Measurements from ENCODE around the gene THAP5. TPM values are rescaled to one million over a fixed set of nuclear protein-coding genes. Genes with fewer than 3 reads are reported as not detected.
A peak's percentile ranks its signal among the peaks of the same experiment; 100 is the strongest.

THAP5 gene
- total RNA-seq = 26.3 and 30.9 TPM in 2 replicates

- Histone ChIP-seq H3K4me3 (ENCODE audit: low read depth, low read length) (peak within 1 kb of the TSS; percentile 84), H3K27me3 (ENCODE audit: control insufficient read depth, insufficient read depth, low read length) (no peaks in the 10 kb centered on the region), H3K36me3 (ENCODE audit: control insufficient read depth, insufficient read depth, low read length) (no peaks in the 10 kb centered on the region)
- TF ChIP-seq CTCF (IDR thresholded peaks at IDR 0.05; ENCODE audit: insufficient read depth, low read length, poor library complexity, severe bottlenecking) = no peak
- DNase-seq (ENCODE audit: low read depth) = peak; percentile 98
Measured at GRCh38 chr7:108569381-108570145, at the start of gene THAP5, which contains the start of gene DNAJB9. TSS of gene THAP5 (minus strand) at chr7:108569706. CDS start at chr7:108569569, 137 bp downstream. TSS of gene DNAJB9 (plus strand) at chr7:108569874. CDS start at chr7:108571727, 1,853 bp downstream.

GRCh38 chr7:108618056-108618455 lies 48.5 kb upstream of the THAP5 start:
- no peak for DNase-seq (ENCODE audit: low read depth)
- H3K36me3 ChIP-seq (ENCODE audit: control insufficient read depth, insufficient read depth, low read length) = no peaks in the 10 kb centered on the region
- no peaks in the 10 kb centered on the region for H3K27me3 ChIP-seq (ENCODE audit: control insufficient read depth, insufficient read depth, low read length)
- no peak overlapping the region for H3K4me3 ChIP-seq (ENCODE audit: low read depth, low read length)
- TF ChIP-seq CTCF (IDR thresholded peaks at IDR 0.05; ENCODE audit: insufficient read depth, low read length, poor library complexity, severe bottlenecking) = no peak

DNA sequence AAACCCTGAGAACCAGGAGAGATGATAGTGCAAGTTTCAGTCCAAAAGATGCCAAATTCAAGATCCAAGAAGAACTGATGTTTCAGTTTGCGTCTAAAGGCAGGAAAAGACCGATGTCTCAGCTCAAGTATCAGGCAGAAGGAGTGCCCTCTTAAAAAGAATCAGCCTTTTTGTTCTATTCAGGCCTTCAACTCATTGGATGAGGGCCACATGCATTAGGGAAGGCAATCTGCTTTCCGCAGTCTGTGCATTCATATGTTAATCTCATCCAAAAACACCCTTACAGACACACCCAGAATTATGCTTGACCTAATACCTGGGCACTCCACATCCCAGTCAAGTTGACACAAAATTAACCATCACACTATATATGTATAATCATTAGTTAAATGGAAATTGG lies 45.4 kb upstream of the THAP5 start:
- DNase-seq (ENCODE audit: low read depth) = no peak
- TF ChIP-seq CTCF (IDR thresholded peaks at IDR 0.05; ENCODE audit: insufficient read depth, low read length, poor library complexity, severe bottlenecking) = no peak
- H3K27me3 ChIP-seq (ENCODE audit: control insufficient read depth, insufficient read depth, low read length) = no peaks in the 10 kb centered on the region
- H3K36me3 ChIP-seq (ENCODE audit: control insufficient read depth, insufficient read depth, low read length) = no peaks in the 10 kb centered on the region
- no peak overlapping the region for H3K4me3 ChIP-seq (ENCODE audit: low read depth, low read length)

DNA sequence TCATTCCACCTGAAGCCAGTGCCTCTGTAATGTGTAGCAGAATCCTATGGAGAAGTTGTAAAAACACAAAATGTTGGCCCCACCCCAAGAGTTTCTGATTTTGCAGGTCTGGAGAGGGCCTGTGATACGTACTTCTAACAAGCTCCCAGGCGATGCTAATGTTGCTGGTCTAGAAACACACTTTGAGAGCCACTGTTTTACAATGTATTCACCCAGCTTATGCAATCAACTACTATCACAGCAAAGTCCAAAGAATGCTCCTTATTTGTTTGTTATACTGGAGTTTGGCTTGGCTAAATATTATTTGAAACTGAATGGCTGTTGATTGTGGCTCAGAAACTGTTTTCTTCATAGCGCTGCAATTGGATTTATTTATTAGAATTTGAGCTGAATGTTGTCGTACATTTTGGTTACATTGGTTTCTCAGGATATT lies 44.5 kb upstream of the THAP5 start:
- Histone ChIP-seq H3K4me3 (ENCODE audit: low read depth, low read length) (no peak overlapping the region), H3K36me3 (ENCODE audit: control insufficient read depth, insufficient read depth, low read length) (no peaks in the 10 kb centered on the region), H3K27me3 (ENCODE audit: control insufficient read depth, insufficient read depth, low read length) (no peaks in the 10 kb centered on the region)
- no peak for DNase-seq (ENCODE audit: low read depth)
- TF ChIP-seq CTCF (IDR thresholded peaks at IDR 0.05; ENCODE audit: insufficient read depth, low read length, poor library complexity, severe bottlenecking) = no peak

- peak; percentile 55 for TF ChIP-seq CTCF (IDR thresholded peaks at IDR 0.05; ENCODE audit: insufficient read depth, low read length, poor library complexity, severe bottlenecking)
- no peak for DNase-seq (ENCODE audit: low read depth)
- H3K4me3 ChIP-seq (ENCODE audit: low read depth, low read length) = no peak overlapping the region
- no peaks in the 10 kb centered on the region for H3K36me3 ChIP-seq (ENCODE audit: control insufficient read depth, insufficient read depth, low read length)
- H3K27me3 ChIP-seq (ENCODE audit: control insufficient read depth, insufficient read depth, low read length) = no peaks in the 10 kb centered on the region
Measured at GRCh38 chr7:108613147-108613948, 43.8 kb upstream of the THAP5 start.

All from kidney epithelial cell (primary cell).